HG03469 (cell line): ENCODE data around the gene RPN2.

Experiments used
- ATAC-seq: cut with Tn5 transposase; IDR thresholded peaks from one replicate; pipeline ENCODE4 v1.9.1; 2021; ENCODE audit warnings: mild to moderate bottlenecking, moderate library complexity, moderate number of reproducible peaks; ENCODE audit not compliant: unreplicated experiment

RPN2 gene

DNA sequence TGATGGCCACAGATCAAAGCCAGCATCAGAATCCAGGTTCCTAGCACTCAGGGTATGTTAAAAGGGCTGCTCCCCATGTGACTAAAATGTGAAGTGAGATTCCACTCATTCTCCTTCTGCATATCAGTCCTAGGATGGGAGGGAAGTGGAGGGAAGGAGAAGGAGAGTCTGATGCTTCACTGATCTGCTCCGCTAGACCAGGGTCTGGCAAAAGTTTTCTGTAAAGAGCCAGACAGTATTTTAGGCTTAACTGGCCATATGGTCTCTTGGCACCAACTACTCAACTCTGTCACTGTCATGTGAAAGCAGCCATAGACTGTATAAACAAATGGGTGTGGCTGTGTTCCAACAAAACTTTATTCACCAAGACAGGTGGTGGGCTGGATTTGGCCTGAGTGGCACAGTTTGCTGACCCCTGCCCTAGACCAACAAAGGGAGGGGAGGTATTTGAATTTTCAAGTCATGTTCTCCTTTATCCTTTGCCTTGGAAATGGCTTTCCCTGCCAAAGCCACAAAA, 59.9 kb downstream of the RPN2 start:
- ATAC-seq: no peak

GRCh38 chr20:37240337-37241067, 61.4 kb downstream of the RPN2 start:
- no peak for ATAC-seq

DNA sequence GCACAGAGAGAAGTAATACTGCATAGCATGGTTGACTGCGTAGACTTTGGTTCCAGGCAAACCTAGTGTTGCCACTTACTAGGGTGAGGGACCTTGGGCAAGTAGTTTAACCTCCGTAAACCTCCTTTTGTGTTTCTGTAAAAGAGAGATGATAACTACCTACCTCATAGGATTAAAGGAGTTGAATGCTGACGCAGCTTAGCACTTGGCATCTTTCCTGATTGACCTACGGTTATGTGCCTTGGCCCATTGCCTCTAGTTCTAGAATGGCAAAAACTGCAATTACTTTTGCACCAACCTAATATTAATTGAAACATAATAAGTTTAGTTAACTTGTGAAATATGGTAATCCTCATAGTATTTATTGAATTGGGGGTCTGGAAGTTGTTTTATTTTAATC, 63.4 kb downstream of the RPN2 start:
- ATAC-seq: no peak

GRCh38 chr20:37243076-37243936, 64.2 kb downstream of the RPN2 start:
- no peak for ATAC-seq

- ATAC-seq: no peak
Measured at GRCh38 chr20:37243937-37244571, 64.9 kb downstream of the RPN2 start.

DNA sequence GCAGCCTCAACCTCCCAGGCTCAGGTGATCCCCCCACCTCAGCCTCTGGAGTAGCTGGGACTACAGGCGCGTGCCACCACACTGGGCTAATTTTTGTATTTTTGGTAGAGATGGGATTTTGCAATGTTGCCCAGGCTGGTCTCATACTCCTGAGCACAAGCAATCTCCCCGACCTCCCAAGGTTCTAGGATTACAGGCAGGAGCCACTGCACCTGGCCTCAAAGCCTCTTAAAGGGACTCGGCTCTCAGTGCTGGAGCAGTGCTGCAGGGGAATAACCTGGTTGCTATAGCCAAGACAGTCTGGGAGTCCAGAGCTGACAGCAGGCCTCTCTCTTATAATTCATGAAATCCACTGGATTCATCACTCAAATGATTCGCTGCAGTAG, 65.4 kb downstream of the RPN2 start:
- ATAC-seq: no peak

DNA sequence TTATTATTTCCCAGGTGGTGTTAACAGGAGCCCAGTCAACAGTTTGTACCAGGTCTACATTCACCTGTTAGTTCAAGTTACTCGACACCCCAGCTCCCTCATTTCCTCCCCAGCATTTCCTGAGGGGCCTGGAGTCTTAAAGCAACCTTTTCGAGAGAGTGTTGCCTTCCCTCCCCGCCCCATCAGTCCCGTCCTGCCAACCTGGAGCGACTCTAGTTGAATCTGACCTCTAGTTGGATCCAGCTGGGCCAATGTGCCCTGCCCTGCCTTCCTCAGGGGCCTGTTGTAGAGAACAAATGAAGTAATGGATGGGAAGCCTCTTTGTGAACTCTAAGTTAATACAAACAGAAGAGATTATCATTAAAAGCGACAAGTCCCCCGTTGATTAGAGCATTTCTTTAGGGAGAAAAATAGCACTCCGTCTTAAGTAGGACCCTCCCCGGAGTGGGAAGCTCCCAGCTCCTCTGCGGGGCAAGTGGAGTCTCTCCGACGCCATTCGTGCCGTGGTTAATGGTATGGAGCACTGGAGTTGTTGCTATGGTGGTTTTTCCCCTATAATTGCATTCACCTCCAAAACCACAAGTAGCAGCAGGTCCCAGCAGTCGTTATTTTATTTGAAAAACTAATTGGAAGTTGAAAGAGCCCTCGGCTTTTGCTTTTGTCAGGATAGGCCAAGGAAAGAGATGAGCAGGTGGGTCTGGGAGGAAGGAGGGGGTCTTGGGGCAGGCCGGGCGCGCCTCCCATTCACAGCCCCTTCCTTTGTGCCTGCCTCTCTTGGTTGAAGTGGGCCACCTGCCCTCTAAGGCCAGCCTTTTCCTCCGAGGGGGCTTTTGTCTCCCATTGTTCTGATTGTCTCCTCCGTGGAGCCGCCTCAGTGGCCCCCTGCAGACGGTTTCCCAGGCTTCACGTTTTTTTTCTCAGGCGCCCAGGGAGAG, 66.4 kb downstream of the RPN2 start:
- ATAC-seq: no peak

GRCh38 chr20:37246736-37247135, 67.6 kb downstream of the RPN2 start:
- ATAC-seq: no peak

DNA sequence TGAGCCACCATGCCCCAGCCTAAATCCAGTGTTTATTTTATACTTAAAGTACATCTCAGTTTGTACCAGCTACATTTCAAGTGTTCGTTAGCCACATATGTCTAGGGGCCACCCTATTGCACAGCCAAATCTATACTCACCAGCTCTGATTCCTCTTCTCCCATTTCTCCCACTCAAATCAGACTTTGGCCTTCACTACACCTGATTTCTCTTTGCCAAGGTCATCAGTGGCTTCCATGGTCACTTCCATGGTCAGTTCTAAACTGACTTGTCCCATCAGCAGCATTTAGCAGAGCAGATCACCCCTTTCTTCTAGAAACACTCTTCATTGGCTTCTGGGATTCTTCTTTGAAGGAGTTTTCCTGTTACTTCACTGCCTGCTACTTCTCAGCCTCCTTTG, 68.4 kb downstream of the RPN2 start:
- no peak for ATAC-seq

- no peak for ATAC-seq
Measured at GRCh38 chr20:37249304-37249703, 70.2 kb downstream of the RPN2 start.

GRCh38 chr20:37251825-37252477, 72.8 kb downstream of the RPN2 start:
- ATAC-seq: no peak

DNA sequence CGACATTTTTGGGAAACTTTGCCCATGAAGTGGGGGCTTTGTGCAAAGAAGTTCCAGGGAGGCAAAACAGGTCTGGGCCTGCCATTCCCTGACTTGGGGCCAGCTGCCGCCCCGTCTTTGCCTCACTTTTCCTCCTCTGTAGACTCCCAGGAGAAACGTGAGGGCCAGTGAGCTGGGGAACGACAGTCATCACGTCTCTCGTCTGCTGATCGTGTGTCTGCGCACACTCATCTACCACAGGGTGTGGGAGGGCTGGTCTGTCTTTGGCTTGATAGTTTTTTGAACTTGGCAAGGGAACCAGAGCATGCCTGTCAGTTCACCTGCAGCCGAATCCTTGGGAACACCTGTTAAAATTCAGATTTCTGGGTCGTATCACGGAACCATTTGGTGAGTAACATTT, 74.0 kb downstream of the RPN2 start:
- ATAC-seq: no peak

DNA sequence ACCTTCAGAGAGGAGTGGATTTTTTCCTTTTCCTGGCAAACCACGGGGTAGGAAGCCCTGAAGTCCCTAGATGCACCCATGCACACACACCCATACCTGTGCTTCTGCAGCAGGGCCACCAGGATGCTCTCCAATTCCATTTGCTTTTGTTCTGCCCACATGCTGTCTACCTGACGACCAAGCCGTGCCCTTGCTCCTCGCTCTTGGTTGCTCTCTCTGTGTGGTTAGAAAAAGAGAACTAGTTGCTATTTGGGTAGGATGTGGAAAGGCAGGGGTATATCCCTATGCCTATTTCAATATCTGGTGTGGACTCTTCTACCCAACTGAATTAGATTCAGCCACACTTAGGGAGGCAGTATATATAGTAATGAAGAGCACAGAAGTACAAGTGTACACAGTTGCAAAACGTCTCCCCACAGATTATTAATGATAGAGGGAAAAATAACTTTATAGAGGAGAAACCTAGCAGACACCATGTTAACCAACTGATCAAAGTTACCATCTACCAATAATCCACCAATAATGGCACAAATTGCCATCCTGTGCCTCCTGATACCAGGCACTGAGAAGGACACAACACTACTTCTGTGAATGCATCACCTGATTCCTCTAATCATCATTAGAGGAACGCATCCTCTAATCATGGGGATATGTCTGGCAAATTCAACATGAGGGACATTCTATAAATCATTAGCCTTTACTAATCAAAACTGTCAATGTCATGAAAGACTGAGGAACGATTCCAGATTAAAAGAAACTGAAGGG, 75.2 kb downstream of the RPN2 start:
- no peak for ATAC-seq

GRCh38 chr20:37256286-37256685, 77.2 kb downstream of the RPN2 start:
- no peak for ATAC-seq

GRCh38 chr20:37257530-37257929, 78.4 kb downstream of the RPN2 start:
- ATAC-seq: no peak

DNA sequence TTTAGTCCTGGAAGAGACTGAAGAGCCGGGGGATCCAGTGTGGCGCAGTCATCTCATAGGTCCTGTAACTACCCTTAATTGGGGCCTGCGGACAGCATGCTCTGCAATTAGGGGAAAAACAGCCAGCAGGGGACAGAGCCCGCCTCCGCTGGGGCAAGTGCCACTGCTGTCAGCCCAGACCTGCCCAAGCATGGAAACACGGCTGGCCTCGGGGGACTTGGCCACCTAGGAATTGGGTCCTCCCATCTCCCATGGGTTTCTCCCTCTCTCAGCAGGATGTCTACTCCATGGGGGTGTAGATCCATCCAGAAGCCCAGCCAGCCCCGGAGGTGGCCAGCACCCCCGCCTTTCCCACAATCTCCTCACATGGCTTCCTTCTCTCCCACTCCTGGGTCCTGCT, 78.9 kb downstream of the RPN2 start:
- no peak for ATAC-seq

GRCh38 chr20:37259031-37259430, 79.9 kb downstream of the RPN2 start:
- ATAC-seq: no peak

GRCh38 chr20:37259865-37260264, 80.7 kb downstream of the RPN2 start:
- no peak for ATAC-seq

DNA sequence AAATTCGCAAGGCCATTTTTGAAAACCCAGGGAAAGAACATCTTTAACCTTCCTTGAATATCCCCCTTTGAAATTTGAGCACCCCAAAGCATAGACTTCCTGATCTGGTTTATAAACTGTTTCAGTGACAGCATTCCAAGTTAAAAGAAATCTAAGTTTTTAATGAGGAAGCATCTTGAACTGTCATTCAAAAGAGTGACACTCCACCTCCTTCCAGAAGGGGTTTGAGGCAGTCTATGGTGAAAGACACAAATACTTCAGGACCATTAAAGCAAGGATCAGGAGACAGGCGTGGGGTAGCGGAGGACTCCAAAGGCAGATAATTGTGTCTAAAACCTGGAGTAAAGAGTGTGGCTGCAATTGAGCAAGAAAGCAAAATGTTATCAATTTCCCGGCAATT, 81.8 kb downstream of the RPN2 start:
- no peak for ATAC-seq
